Neural progenitor cell (in vitro differentiated cells): ENCODE data around the gene NGF. TPM values are rescaled to one million over a fixed set of nuclear protein-coding genes. Genes with fewer than 3 reads are reported as not detected.

Experiments
- DNase-seq: peaks from one replicate; pipeline ENCODE4 v3.0.0-alpha.2; 2016; ENCODE audit warnings: low spot score
- H2AFZ ChIP-seq: fragments of 200-600 bp; sonication (generic); replicated peaks from 2 replicates; pipeline ENCODE4 v1.6.1; 2016; ENCODE audit warnings: antibody characterized with exemption
- H3F3A ChIP-seq: fragments of 200-600 bp; sonication (generic); 2 replicates; pipeline ENCODE4 v1.6.1; 2016; ENCODE audit warnings: antibody characterized with exemption, low read depth
- H3K27ac ChIP-seq: fragments of 200-600 bp; sonication (generic); 2 replicates; pipeline ENCODE4 v1.5.1; 2016; ENCODE audit warnings: mild to moderate bottlenecking
- H3K27me3 ChIP-seq: fragments of 200-600 bp; sonication (generic); 2 replicates; pipeline ENCODE4 v1.6.1; 2016; ENCODE audit warnings: mild to moderate bottlenecking, moderate library complexity
- H3K36me3 ChIP-seq: fragments of 200-600 bp; sonication (generic); 2 replicates; pipeline ENCODE4 v1.5.1; 2016
- H3K4me1 ChIP-seq: fragments of 200-600 bp; sonication (generic); 2 replicates; pipeline ENCODE4 v1.6.1; 2016; ENCODE audit warnings: mixed run types
- H3K4me2 ChIP-seq: fragments of 200-600 bp; sonication (generic); 2 replicates; pipeline ENCODE4 v1.6.1; 2016
- H3K4me3 ChIP-seq: fragments of 200-600 bp; sonication (generic); 2 replicates; pipeline ENCODE4 v1.5.1; 2016
- H3K79me2 ChIP-seq: fragments of 200-600 bp; sonication (generic); 2 replicates; pipeline ENCODE4 v1.6.1; 2016; ENCODE audit warnings: low read depth
- H3K9ac ChIP-seq: fragments of 200-600 bp; sonication (generic); 2 replicates; pipeline ENCODE4 v1.6.1; 2016
- H3K9me3 ChIP-seq: fragments of 200-600 bp; sonication (generic); 2 replicates; pipeline ENCODE4 v1.5.1; 2016; ENCODE audit warnings: low read depth
- H4K20me1 ChIP-seq: fragments of 200-600 bp; sonication (generic); 2 replicates; pipeline ENCODE4 v1.6.1; 2016; ENCODE audit warnings: low read depth
- H3K27ac Mint-ChIP-seq: 3 replicates; pipeline ENCODE4 v1.8.0; 2021; ENCODE audit warnings: mixed read lengths
- H3K27me3 Mint-ChIP-seq: 2 replicates; pipeline ENCODE4 v1.8.0; 2022; ENCODE audit warnings: low read depth, mild to moderate bottlenecking, inconsistent platforms, moderate library complexity, mixed read lengths; ENCODE audit not compliant: insufficient read depth
- H3K36me3 Mint-ChIP-seq: 3 replicates; pipeline ENCODE4 v1.8.0; 2021; ENCODE audit warnings: mixed read lengths
- H3K4me1 Mint-ChIP-seq: 3 replicates; pipeline ENCODE4 v1.8.0; 2021; ENCODE audit warnings: mixed read lengths
- H3K4me3 Mint-ChIP-seq: 3 replicates; pipeline ENCODE4 v1.8.0; 2021; ENCODE audit warnings: mild to moderate bottlenecking, moderate library complexity, mixed read lengths
- H3K9me3 Mint-ChIP-seq: 3 replicates; pipeline ENCODE4 v1.8.0; 2020; ENCODE audit warnings: mixed read lengths
- CTCF ChIP-seq: fragments of 200-600 bp; sonication (generic); IDR thresholded peaks from 2 replicates; pipeline ENCODE4 v1.5.1; 2017; ENCODE audit warnings: antibody characterized with exemption, mild to moderate bottlenecking
- EZH2 ChIP-seq: fragments of 200-600 bp; sonication (generic); IDR thresholded peaks from 2 replicates; pipeline ENCODE4 v1.6.1; 2017; ENCODE audit warnings: antibody characterized with exemption, mild to moderate bottlenecking, moderate library complexity
- EZH2phosphoT487 ChIP-seq: fragments of 200-600 bp; sonication (generic); IDR thresholded peaks from 2 replicates; pipeline ENCODE4 v1.6.1; 2017; ENCODE audit warnings: antibody characterized with exemption
- total RNA-seq: library from RNA; depleted of rRNA; stranded (reverse); fragments of >200 nt; gene quantifications from 2 replicates; pipeline ENCODE4 v1.2.3, GENCODE V29; 2015; ENCODE audit warnings: low replicate concordance

The NGF gene
- total RNA-seq, 1 donor from 2014 or later = not detected

- Mint-ChIP-seq H3K4me3 (no peak overlapping the region), H3K4me1 (peaks cover 28% of the 10 kb centered on the region), H3K27me3 (peaks cover 17% of the 10 kb centered on the region), H3K36me3 (no peaks in the 10 kb centered on the region), H3K9me3 (no peaks in the 10 kb centered on the region), H3K27ac (no peak overlapping the region)
- no peak overlapping the region for H2AFZ ChIP-seq
- H3K9ac ChIP-seq = no peak overlapping the region
- H3K27me3 ChIP-seq = peaks cover 37% of the 10 kb centered on the region
- H3K36me3 ChIP-seq = no peaks in the 10 kb centered on the region
- H3K4me1 ChIP-seq = peaks cover 22% of the 10 kb centered on the region
- no peak overlapping the region for H3K4me3 ChIP-seq
- DNase-seq = no peak
- no peaks in the 10 kb centered on the region for H4K20me1 ChIP-seq
- H3K4me2 ChIP-seq = no peak overlapping the region
- TF ChIP-seq CTCF (no peak), EZH2phosphoT487 (no peak), EZH2 (no peak)
- no peak overlapping the region for H3K27ac ChIP-seq
- no peaks in the 10 kb centered on the region for H3K9me3 ChIP-seq
- no peaks in the 10 kb centered on the region for H3K79me2 ChIP-seq
- no peaks in the 10 kb centered on the region for H3F3A ChIP-seq
Observed at GRCh38 chr1:115332813-115333608, 5.0 kb downstream of the NGF start.

GRCh38 chr1:115331558-115332331 lies 6.3 kb downstream of the NGF start:
- no peak overlapping the region for H3K27ac Mint-ChIP-seq
- H3K27me3 ChIP-seq = peaks cover 24% of the 10 kb centered on the region
- peaks cover 26% of the 10 kb centered on the region for H3K4me1 Mint-ChIP-seq
- DNase-seq = peak; percentile 10
- H3K9me3 ChIP-seq = no peaks in the 10 kb centered on the region
- H3F3A ChIP-seq = no peaks in the 10 kb centered on the region
- no peaks in the 10 kb centered on the region for H3K36me3 ChIP-seq
- H3K9me3 Mint-ChIP-seq = no peaks in the 10 kb centered on the region
- H3K36me3 Mint-ChIP-seq = no peaks in the 10 kb centered on the region
- H3K79me2 ChIP-seq = no peaks in the 10 kb centered on the region
- H3K4me3 ChIP-seq = no peak overlapping the region
- H2AFZ ChIP-seq = no peak overlapping the region
- TF ChIP-seq CTCF (no peak), EZH2phosphoT487 (no peak), EZH2 (no peak)
- no peaks in the 10 kb centered on the region for H4K20me1 ChIP-seq
- no peak overlapping the region for H3K4me2 ChIP-seq
- no peak overlapping the region for H3K9ac ChIP-seq
- no peak overlapping the region for H3K4me3 Mint-ChIP-seq
- no peak overlapping the region for H3K27ac ChIP-seq
- peaks cover 10% of the 10 kb centered on the region for H3K27me3 Mint-ChIP-seq
- H3K4me1 ChIP-seq = peaks cover 24% of the 10 kb centered on the region

- Histone ChIP-seq H3K4me3 (no peak overlapping the region), H4K20me1 (no peaks in the 10 kb centered on the region), H3F3A (no peaks in the 10 kb centered on the region), H3K4me2 (no peak overlapping the region), H3K4me1 (peaks cover 23% of the 10 kb centered on the region), H3K9me3 (no peaks in the 10 kb centered on the region), H3K79me2 (no peaks in the 10 kb centered on the region), H2AFZ (no peak overlapping the region), H3K27ac (no peak overlapping the region), H3K27me3 (peaks cover 12% of the 10 kb centered on the region), H3K36me3 (no peaks in the 10 kb centered on the region), H3K9ac (no peak overlapping the region)
- no peak for DNase-seq
- H3K9me3 Mint-ChIP-seq = no peaks in the 10 kb centered on the region
- no peak overlapping the region for H3K27ac Mint-ChIP-seq
- peaks cover 7% of the 10 kb centered on the region for H3K27me3 Mint-ChIP-seq
- H3K4me1 Mint-ChIP-seq = peaks cover 21% of the 10 kb centered on the region
- H3K4me3 Mint-ChIP-seq = no peak overlapping the region
- TF ChIP-seq EZH2phosphoT487 (no peak), EZH2 (no peak), CTCF (no peak)
- H3K36me3 Mint-ChIP-seq = no peaks in the 10 kb centered on the region
Observed at GRCh38 chr1:115330480-115331013, 7.5 kb downstream of the NGF start.
